22Rv1 (cell line): ENCODE data around the gene SMYD3.

Experiments
- H3K27ac ChIP-seq: fragments of 450-650 bp; 2 replicates; pipeline ENCODE4 v1.5.1; 2017
- CTCF ChIP-seq: fragments of 450-650 bp; IDR thresholded peaks from 2 replicates; pipeline ENCODE4 v1.5.1; 2017; ENCODE audit warnings: mild to moderate bottlenecking
- ZFX ChIP-seq: fragments of 450-650 bp; IDR thresholded peaks from 2 replicates; pipeline ENCODE4 v1.6.1; 2017; ENCODE audit warnings: antibody characterized with exemption, borderline replicate concordance

SMYD3 gene

GRCh38 chr1:245858722-245859492 is 648.2 kb downstream of the SMYD3 start:
- TF ChIP-seq CTCF (0 out of 2 replicates have a peak, but pooled peaks have one; percentile 13), ZFX (no peak)
- H3K27ac ChIP-seq: no peak overlapping the region

GRCh38 chr1:245858022-245858721 is 648.9 kb downstream of the SMYD3 start:
- H3K27ac ChIP-seq: no peak overlapping the region

GRCh38 chr1:245856944-245857531 is 650.0 kb downstream of the SMYD3 start:
- TF ChIP-seq ZFX (no peak), CTCF (no peak)
- no peak overlapping the region for H3K27ac ChIP-seq

More at GRCh38 chr1:245858022-245858721, 648.9 kb downstream of the SMYD3 start:
- no peak for TF ChIP-seq ZFX
- no peak for TF ChIP-seq CTCF

GRCh38 chr1:245855846-245856730 is 651.0 kb downstream of the SMYD3 start:
- no peak overlapping the region for H3K27ac ChIP-seq

GRCh38 chr1:245853291-245853690 is 653.8 kb downstream of the SMYD3 start:
- TF ChIP-seq ZFX (no peak), CTCF (no peak)
- H3K27ac ChIP-seq: no peak overlapping the region

More at GRCh38 chr1:245855846-245856730, 651.0 kb downstream of the SMYD3 start:
- no peak for TF ChIP-seq ZFX
- TF ChIP-seq CTCF: no peak

- TF ChIP-seq ZFX: no peak
- no peak overlapping the region for H3K27ac ChIP-seq
These were observed 664.0 kb downstream of the SMYD3 start for GRCh38 chr1:245843101-245843500.

- no peak overlapping the region for H3K27ac ChIP-seq
- TF ChIP-seq ZFX (no peak), CTCF (no peak)
These were observed 665.0 kb downstream of the SMYD3 start for GRCh38 chr1:245842106-245842505.
